Inflammatory macrophage (primary cell): Measurements from ENCODE around the gene FOCAD.
A peak's percentile ranks its signal among the peaks of the same experiment; 100 is the strongest.

Experiments used
- DNase-seq, 2 donors: peaks; one replicate each; pipeline ENCODE4 v3.0.0-alpha.2; 2020 to 2022

The FOCAD gene

GRCh38 chr9:21023861-21024260, 339.8 kb downstream of the FOCAD start:
- peak; percentile 29 to 87 for DNase-seq

GRCh38 chr9:21027295-21027694, 343.2 kb downstream of the FOCAD start:
- no peak for DNase-seq

GRCh38 chr9:21028466-21028865, 344.4 kb downstream of the FOCAD start:
- peak; percentile 73 to 74 for DNase-seq

- no peak for DNase-seq
Observed at GRCh38 chr9:21029661-21030060, 345.6 kb downstream of the FOCAD start.

GRCh38 chr9:21030389-21031035, 346.5 kb downstream of the FOCAD start:
- peak; percentile 76 to 84 for DNase-seq

GRCh38 chr9:21031091-21031807, 347.2 kb downstream of the FOCAD start, which contains the start of gene HACD4:
Gene HACD4 (minus strand): TSS chr9:21031640. CDS start chr9:21031590, 50 bp downstream.
- DNase-seq, result peak; percentile 61 to 65

GRCh38 chr9:21031808-21032183, 347.7 kb downstream of the FOCAD start:
- DNase-seq, result no peak

- DNase-seq, result no peak
Observed at GRCh38 chr9:21037278-21037677, 353.2 kb downstream of the FOCAD start.

- no peak for DNase-seq
Observed at GRCh38 chr9:21039302-21039701, 355.2 kb downstream of the FOCAD start.

GRCh38 chr9:21042466-21042865, 358.4 kb downstream of the FOCAD start:
- DNase-seq, result no peak

- DNase-seq, result no peak
Observed at GRCh38 chr9:21043841-21044240, 359.8 kb downstream of the FOCAD start.
